HG03571 (cell line): ENCODE measurements around the gene AGBL3.
A peak's percentile ranks its signal among the peaks of the same experiment; 100 is the strongest.
"Not testable (repeated sequence)": the region's sequence is repeated elsewhere in the genome, so short reads cannot be mapped to it uniquely, and the experiment has no call there.

Source experiments
- ATAC-seq: cut with Tn5 transposase; IDR thresholded peaks from one replicate; pipeline ENCODE4 v1.9.1; 2021; ENCODE audit not compliant: unreplicated experiment

Gene AGBL3

DNA sequence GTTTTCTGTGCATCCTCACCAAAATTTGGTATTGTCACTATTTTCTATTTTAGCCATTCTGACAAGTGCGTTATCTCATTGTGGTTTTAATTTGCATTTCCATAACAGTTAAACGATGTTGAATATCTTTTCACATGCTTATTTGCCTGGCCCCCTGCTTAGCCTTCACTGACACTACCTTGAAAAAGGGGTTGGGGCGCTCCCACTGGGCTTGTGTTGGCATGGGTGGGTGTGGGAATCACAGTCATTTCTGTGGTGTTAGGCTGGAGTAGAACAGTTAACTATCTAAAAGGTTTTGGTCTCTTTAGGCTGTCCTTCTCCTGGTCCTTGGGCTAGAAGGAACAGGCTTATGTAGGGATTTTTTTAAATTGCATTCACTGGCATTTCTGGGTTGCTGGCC lies 89.4 kb downstream of the AGBL3 start:
- ATAC-seq = no peak

DNA sequence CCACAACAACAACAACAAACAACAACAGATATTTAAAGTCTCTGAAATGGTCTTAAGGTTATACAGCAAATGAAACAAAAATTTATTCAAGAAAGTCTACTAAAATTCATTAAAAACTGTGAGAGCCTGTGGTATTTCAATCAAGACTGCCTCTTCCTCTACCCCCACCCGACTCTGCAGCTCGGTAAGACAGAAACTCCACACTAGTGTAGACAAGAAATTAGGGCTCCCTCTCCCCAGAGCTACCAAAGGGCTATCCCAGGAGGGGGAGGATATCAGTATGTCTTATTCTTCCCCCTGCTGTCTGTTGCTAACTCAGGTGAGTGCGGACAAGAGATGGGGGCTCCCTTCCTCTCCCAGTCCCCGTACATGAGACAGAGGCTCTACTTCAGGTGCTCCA lies 90.6 kb downstream of the AGBL3 start:
- no peak for ATAC-seq

DNA sequence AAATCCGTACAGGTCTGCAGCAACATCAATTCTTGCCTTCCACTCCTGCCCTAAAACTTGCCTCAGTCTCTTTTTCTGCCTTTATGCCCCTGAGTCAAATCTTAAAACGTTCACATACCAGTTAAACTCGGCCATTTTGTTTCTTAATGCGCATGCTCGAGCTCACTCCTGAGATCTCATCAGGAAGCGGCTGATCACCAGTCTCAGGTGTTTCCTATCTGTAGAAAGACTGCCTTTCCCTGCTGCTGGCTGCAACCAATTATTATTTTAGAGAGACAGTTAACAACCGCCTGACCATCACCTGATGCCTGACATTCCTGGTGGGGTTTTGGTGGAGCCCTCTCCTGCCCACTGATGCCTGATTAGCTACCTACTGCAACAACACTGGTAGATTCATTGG lies 91.3 kb downstream of the AGBL3 start:
- ATAC-seq = no peak

DNA sequence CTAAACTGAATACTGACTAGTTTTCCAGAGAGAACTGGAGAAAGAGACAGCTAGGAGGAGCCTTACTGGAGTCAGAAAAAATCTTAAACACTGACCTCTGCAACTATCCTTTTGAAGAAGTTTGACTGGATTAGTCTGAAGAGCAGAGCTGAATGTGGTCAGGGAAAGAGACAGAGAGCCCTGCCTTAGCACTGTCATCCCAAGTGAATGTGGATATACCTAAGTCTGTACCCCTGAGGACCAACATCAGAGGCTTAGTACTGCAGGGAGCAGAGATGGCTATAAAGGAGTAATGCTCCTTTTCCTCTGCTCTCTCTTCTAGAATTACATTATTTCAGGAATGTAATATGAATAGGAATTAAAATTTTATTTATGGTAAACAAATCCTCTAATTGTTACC lies 91.7 kb downstream of the AGBL3 start:
- no peak for ATAC-seq

DNA sequence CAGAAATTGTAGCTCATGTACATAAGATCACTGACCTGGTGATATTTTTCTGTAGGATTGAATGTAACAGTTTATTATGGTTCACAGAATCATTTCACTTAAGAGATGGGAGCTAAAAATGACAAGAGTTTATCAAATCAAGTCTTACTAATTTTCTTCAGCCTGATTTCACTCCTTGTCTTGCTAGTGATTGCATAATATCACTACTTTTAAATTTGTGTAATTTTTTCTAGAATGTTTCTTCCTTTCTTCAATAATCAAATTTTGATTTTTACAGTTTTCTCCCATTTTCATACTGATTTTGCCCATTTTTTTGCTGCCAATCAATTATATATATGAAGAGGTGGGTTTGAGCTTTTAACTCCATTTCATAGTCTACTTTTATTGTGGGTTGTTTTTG lies 92.8 kb downstream of the AGBL3 start:
- ATAC-seq = no peak

DNA sequence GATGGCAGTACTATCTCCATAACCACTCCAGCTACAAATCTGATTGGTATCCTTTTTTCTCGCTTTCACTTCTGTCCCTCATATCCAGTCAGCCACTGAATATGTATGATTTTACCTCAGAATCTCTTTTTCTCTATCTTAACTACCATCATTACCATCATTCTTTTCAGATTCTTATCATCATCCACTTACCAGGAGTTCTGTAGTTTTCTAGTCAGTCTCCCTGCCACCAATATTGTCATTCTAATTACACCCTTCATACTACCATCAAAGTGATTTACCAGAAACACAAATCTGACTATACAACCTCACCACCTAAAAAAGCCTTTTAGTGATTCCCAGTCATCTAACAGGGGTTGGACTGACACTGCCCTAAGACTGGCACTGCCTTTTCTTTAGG lies 96.7 kb downstream of the AGBL3 start:
- no peak for ATAC-seq

DNA sequence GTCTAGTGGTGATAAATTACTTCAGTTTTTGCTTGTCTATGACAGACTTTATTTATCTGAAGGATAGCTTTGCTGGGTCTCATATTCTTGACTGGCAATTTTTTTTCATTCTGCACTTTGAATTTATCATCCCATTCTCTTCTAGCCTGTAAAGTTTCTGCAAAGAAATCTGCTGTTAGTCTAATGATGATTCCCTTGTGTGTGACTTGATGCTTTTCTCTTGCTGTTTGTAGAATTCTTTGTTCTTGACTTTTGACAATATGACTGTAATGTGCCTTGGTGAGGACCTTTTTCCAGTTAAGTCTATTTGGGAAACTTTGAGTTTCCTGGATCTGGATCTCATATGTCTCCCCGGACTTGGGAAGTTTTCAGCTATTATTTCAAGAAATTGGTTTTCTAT lies 102.3 kb downstream of the AGBL3 start:
- ATAC-seq = no peak

DNA sequence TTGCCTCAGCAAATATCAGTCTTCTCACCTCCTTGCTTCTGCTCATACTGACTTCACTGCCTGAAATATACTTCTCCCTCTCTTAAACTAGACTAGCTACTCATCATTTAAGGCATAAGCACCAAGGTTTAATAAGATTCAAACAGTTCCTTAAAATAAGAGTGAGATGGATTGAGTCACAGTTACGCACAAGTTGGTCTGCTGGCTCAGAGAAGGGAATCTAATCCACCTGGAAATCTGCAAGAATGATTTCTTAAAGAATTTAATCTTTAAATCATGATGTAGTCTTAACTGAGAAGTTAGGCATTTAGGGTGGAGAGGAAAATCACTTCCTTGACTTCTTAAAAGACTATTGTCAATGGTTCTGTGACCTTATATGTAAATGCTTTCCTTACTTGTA lies 105.4 kb downstream of the AGBL3 start:
- no peak for ATAC-seq

DNA sequence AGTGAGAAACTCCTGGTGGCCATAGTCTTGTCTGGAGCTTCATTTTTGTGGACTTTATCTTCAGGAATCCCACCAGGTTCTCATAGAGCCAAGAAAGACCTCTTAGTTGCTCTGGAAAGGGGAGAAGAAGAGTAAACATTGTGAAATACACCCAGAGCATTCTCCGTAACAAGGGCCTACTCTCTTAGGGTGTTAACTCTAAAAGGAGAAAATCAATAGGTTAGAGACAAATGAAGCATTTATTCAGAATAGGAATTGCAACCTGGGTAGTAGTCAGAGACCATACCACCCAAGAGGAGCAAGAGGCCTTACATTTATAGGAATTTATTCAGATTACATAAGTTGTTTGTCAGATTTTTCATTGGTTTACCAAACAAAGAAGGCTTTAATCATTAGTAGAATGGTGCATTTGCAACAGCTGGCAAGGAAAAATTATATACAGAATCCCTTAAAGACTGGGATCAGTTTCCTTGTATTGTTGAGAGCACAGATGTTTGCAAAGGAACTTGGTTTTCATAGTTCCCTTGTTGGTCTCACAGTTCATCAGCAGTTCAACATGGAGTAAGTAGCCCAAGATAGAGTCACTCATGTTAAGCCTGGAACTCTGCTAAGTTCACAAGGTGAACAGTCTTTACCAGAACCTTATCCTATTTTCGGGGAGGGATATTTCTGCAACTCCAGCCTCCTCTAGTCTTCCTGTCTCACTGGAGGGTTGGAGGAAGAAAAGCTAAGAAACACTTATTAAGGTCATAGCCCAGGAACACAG lies 108.3 kb downstream of the AGBL3 start:
- no peak for ATAC-seq

DNA sequence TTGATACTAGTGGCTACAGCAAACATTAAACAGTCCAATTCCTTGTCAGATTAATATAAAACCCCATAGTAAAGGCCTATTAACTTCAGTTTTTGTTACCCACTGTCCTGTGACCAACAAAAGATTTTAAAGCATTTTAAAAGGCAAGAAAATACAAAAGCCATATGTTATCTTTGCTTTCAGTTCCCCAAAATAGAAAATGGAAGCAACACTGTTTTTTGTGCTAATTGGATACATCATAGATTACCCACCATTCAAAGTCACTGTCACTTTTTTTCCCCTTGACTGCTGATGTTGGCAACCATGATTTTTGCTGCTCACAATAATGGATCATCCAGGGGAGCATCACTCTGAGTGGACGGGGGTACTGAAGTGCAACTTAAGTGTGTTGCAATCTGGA lies 109.1 kb downstream of the AGBL3 start:
- ATAC-seq = no peak

DNA sequence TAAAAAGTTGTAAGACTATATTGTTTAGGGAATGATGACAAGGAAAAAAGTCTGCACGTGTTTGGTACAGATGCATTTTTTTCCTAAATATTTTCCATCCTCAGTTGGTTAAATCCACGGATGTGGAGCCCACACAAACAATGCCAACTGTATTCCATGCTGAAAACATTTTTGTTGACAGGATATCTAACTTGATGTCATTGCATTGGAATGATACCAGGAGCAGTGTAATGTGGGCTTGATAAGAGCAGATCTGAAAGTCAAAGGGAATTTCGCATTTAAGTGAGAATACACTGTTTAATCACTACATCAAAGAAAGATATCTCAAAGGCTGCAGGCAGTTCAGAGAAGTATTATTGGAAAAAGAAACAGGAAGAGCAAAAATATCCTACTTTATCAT lies 112.1 kb downstream of the AGBL3 start:
- no peak for ATAC-seq

DNA sequence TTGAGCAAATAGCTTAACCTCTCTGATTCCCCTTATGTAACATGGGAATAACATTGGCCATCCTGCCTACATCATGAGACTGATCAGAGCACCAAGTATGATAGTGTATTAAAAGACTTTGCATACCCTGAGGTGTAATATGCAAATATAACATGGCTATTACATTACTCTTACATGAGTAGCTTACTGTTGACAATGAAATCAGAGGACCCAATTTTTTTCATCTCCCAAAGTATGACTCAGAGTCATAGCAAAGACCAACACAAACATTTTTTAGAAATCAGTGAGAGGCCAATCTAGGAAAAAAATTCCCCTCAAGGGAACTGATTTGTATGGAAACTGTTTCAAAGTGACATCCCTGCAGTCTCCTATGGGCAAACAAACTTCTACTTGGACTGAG lies 114.5 kb downstream of the AGBL3 start:
- no peak for ATAC-seq

DNA sequence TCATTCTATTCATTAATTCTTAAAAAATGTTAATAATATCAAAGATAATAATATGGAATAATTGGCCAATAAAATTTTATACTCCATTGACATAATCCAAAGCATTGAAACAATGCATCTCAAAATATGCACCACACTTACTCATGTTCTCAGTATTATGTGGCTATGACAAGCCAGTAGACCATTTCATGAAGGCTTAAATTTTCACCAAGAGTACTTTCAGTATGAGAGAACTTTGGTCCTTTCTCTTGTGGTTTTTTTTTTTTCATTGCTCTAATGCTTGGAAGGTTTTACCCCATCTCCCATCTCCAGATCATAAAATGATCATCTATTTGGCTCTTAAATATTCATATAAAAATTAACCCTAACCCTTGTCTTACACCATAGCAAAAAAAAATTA lies 116.1 kb downstream of the AGBL3 start:
- ATAC-seq = peak; percentile 94

DNA sequence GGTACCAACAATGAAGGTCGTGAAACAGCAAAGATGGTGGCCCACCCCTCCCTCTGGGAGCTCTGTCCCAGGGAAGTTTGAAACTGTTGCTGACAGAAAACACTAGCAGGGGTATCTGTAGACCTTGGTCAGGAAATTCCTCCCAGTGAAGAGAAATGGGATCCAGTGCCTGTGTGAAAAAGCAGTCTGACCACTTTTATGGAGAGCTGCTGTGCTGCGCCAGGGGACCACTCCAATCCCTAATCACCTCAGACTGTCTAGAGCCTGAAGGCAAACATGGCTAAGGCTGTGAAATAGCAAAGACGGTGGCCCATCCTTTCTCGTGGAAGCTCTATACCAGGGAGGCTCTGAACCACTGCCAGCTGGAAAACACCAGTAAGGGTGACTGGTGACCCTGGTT lies 123.3 kb downstream of the AGBL3 start:
- ATAC-seq = no peak

DNA sequence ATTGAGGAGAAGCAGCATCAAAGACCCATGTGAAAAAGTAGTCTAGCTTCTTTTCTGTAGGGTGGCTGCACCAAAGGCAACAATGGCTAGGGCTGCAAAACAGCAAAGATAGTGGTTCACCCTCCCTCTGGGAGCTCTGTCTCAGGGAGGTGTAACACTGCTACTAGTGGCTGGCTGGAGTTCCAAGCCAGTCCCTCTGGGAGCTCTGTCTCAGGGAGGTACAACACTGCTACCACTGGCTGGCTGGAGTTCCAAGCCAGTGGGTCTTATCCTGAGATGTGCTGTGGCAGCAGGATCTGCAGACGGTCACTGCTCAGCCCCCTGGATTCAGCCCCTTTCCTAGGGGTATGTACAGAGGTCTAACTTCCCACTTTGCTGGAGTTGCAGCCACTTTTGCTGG lies 123.7 kb downstream of the AGBL3 start:
- no peak for ATAC-seq

DNA sequence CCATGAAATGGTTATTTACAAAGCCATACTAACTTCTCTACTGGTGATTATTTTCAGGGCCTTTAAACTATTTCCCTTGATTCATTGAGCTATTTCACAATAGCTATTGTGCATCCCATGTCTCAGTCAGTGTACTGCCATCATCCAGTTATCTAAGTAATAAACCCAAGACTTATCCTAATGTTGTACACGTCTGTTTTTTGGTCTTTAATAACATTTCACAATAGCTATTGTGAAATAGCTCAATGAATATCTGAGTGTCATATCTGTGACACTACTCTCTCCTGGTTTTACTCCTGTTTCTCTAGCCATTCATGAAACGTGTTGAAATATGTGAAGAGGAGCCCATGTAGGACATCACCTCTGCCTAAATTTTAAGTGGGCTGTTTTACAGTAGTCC lies 125.1 kb downstream of the AGBL3 start:
- no peak for ATAC-seq

DNA sequence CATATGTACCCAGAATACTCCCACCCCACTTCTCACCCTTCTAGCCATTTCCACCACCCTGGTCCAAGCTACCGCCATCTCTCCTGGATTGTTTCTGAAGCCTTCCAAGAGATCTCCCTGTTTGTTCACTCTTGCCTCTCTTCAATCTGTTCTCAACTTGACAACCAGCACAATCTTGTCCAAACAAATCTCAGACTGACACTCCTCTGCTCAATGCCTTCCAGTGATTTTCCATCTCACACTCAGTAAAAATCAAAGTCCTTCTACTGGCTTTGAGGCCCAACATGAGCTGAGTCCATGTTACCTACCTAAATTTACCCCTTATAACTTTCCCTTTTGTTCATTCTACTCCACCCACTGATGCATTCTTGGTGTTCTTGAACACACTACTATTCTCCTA lies 128.3 kb downstream of the AGBL3 start:
- ATAC-seq = no peak

DNA sequence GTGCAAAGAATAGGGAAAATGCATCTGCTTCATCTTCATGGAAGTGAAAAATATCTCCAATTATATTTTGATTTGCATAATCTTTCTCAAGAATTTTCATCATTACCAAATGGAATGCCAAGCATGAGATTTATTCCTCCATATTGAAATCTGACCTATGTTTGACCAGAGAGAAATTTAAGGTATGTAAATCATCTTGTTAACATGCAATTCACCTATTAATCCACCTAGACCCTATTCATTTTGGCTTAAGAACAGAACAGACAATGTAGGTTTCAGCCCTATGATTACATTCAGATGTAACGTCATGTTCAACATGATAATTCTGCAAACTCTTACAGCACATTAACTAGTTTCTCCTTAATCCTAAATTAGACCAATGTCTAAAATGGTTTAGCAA lies 130.8 kb downstream of the AGBL3 start:
- no peak for ATAC-seq

DNA sequence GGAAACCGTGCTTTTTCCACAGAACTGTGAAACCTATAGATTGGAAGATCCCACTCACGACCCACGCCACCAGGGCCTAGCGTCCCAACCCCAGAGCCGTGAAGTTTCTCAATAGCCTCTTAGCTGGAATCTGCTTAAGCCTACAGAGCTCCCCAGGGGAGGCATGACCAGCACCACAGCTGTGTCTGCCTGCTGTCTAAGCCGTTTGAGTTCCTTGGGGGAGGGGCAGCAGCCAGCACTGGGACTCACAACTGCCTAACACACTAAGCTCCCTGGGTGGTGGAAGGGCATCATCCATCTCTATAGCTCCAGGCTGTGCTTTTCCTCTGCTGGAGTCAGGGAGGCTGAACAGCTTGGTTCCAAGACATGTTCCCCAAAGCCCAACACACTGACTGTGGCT lies 135.6 kb downstream of the AGBL3 start:
- no peak for ATAC-seq

DNA sequence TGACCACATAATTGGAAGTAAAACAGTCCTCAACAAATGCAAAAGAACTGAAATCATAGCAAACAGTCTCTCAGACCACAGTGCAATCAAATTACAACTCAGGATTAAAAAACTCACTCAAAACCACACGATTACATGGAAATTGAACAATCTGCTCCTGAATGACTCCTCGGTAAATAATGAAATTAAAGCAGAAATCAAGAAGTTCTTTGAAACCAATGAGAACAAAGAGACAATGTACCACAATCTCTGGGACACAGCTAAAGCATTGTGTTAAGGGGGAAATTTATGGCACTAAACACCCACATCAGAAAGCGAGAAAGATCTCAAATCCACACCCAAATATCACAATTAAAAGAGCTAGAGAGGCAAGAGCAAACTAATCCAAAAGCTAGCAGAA lies 138.3 kb downstream of the AGBL3 start:
- not testable (repeated sequence) for ATAC-seq

DNA sequence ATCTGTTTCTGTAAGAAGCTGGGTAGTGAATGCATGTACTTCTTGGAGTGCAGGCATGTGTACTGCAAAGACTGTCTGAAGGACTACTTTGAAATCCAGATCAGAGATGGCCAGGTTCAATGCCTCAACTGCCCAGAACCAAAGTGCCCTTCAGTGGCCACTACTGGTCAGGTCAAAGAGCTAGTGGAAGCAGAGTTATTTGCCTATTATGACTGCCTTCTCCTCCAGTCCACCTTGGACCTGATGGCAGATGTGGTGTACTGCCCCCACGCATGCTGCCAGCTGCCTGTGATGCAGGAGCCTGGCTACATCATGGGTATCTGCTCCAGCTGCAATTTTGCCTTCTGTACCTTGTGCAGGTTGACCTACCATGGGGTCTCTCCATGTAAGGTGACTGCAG lies 142.6 kb downstream of the AGBL3 start:
- ATAC-seq = no peak

DNA sequence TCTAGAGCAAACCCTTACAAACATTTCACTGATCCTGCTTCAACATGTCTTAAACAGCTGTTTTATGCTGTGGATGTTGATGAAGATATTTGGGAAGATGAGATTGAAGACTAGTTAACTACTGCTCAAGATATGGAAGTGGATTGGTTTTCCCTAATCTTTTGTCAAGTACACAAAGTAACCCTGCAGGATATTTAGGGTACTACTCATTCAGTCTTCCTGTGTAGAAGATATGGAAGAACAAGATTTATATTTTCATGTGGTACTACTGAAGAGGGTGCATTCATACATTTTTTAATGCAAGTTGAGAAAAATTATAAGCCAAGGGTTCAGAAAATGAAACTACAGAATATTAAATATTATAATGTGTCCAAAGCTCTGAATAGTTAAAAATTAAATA lies 143.3 kb downstream of the AGBL3 start:
- ATAC-seq = no peak

DNA sequence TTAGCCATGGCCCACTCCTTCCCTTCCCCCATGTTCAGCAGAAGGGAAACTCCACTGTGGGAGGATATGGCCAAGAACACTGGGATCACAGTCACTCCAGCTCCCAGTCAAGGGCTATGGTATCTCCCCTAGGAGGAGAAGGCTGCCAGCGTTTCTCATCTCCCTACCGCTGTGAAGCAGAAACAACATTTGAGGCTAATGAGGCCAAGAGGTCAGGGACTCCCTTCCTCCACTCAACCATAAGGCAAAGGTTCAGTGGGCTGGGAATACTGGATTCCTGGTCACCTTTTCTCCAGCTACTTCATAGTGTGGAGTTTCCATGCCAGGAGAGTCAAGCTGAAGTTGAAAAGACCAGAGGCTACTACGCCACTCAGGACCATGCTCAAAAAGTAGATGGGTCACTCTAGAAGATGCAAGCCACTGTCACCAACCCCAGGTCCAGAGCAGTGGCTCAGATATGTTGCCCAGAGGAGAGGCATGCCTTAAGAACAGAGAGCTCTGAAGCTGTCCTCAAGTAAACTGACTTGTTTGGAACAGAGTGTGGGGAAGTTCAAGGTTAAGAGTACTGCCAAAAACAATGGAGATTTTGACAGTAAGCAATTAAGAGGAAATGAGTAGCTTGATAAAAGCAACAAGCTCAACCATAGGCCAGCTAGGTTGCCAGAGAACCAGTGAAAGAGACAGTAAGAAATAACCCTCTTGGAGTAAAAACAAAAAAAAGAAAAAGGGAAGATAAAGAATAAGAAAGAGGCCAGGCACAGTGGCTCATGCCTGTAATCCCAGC lies 157.8 kb downstream of the AGBL3 start:
- ATAC-seq = no peak
